Tibial nerve (tissue), 4 donors: ENCODE results near the gene FNIP2. TPM values are rescaled to one million over a fixed set of nuclear protein-coding genes. Genes with fewer than 3 reads are reported as not detected.

Source experiments
- DNase-seq, 2 donors: peaks; one replicate each; pipeline ENCODE4 v3.0.0-alpha.2; 2019; ENCODE audit warnings: low spot score in 2 of 2
- H3K27ac ChIP-seq, 4 donors: fragments of 200-600 bp; sonication (generic) in 3 of 4; one replicate each; pipeline ENCODE4 v1.5.1; 2017 to 2019; ENCODE audit warnings: mild to moderate bottlenecking in 1 of 4
- H3K27me3 ChIP-seq, 2 donors: fragments of 200-600 bp; sonication (generic) in 1 of 2; one replicate each; pipeline versions ENCODE4 v1.5.1 to v1.6.0; 2017 to 2019
- H3K36me3 ChIP-seq, 3 donors: fragments of 200-600 bp; sonication (generic); one replicate each; pipeline ENCODE4 v1.5.1; 2018 to 2019
- H3K4me1 ChIP-seq, 4 donors: fragments of 200-600 bp; sonication (generic) in 3 of 4; one replicate each; pipeline ENCODE4 v1.5.1; 2017 to 2019
- H3K4me3 ChIP-seq, 4 donors: fragments of 200-600 bp; sonication (generic) in 3 of 4; one replicate each; pipeline ENCODE4 v1.5.1; 2017 to 2019; ENCODE audit warnings: mild to moderate bottlenecking in 1 of 4, moderate library complexity in 1 of 4
- H3K9me3 ChIP-seq, 4 donors: fragments of 200-600 bp; sonication (generic) in 3 of 4; one replicate each; pipeline ENCODE4 v1.5.1; 2017 to 2019
- CTCF ChIP-seq, 5 experiments: fragments of 200-600 bp in 3 of 5; fragments of 450-650 bp in 2 of 5; sonication (generic) in 3 of 5; IDR thresholded peaks; one replicate each; pipeline ENCODE4 v1.5.1; 2016 to 2019; ENCODE audit warnings: antibody characterized with exemption in 5 of 5, mild to moderate bottlenecking in 3 of 5, moderate library complexity in 2 of 5
- EP300 ChIP-seq, 2 donors: sonication (generic); formaldehyde crosslinking; IDR thresholded peaks; one replicate each; pipeline ENCODE4 v1.6.1; 2017; ENCODE audit warnings: antibody characterized with exemption in 2 of 2, mild to moderate bottlenecking in 1 of 2
- POLR2A ChIP-seq, 2 donors: fragments of 450-650 bp; IDR thresholded peaks; one replicate each; pipeline ENCODE4 v1.6.1; 2017; ENCODE audit warnings: antibody characterized with exemption in 2 of 2, mild to moderate bottlenecking in 2 of 2, moderate library complexity in 2 of 2
- WGBS, 2 donors: methylation state at CpG; one replicate each; pipeline ENCODE4 v1.1.5; 2018; 5-methylcytosine and 5-hydroxymethylcytosine counted together
- total RNA-seq, 4 donors: library from RNA; depleted of rRNA; stranded (reverse); fragments of >200 nt; gene quantifications; one replicate each; pipeline ENCODE4 v1.1.0, GENCODE V29; 2016

FNIP2 gene
- total RNA-seq, 4 donors from 2014 or later, result 61.5 to 74.3 (median 69.3) TPM

GRCh38 chr4:158799856-158800255 is 31.0 kb downstream of the FNIP2 start:
- DNase-seq, result no peak
- 72 to 74% methylated on average over 7 of the region's 7 CpGs for WGBS, 2 donors
- no peak overlapping the region for H3K4me3 ChIP-seq
- no peaks in the 10 kb centered on the region for H3K36me3 ChIP-seq
- H3K4me1 ChIP-seq, result peaks cover 0 to 44% (median 4%) of the 10 kb centered on the region in 4 donors
- no peaks in the 10 kb centered on the region for H3K27me3 ChIP-seq
- H3K27ac ChIP-seq, result no peak overlapping the region
- TF ChIP-seq CTCF (IDR thresholded peaks at IDR 0.05) (no peak), EP300 (IDR thresholded peaks at IDR 0.05) (no peak), POLR2A (IDR thresholded peaks at IDR 0.05) (no peak)
- no peaks in the 10 kb centered on the region for H3K9me3 ChIP-seq

GRCh38 chr4:158801066-158801465 is 32.2 kb downstream of the FNIP2 start:
- Histone ChIP-seq H3K4me3 (no peak overlapping the region), H3K9me3 (no peaks in the 10 kb centered on the region), H3K4me1 (peaks cover 0 to 48% (median 4%) of the 10 kb centered on the region in 4 donors), H3K36me3 (no peaks in the 10 kb centered on the region), H3K27me3 (no peaks in the 10 kb centered on the region), H3K27ac (no peak overlapping the region)
- DNase-seq, result no peak
- WGBS, 2 donors, result 79 to 82% methylated on average over 4 of the region's 4 CpGs
- no peak for TF ChIP-seq EP300 (IDR thresholded peaks at IDR 0.05)
- TF ChIP-seq POLR2A (IDR thresholded peaks at IDR 0.05), result no peak
- TF ChIP-seq CTCF (IDR thresholded peaks at IDR 0.05), result no peak

GRCh38 chr4:158801677-158802076 is 32.9 kb downstream of the FNIP2 start:
- TF ChIP-seq POLR2A (IDR thresholded peaks at IDR 0.05) (no peak), EP300 (IDR thresholded peaks at IDR 0.05) (no peak), CTCF (IDR thresholded peaks at IDR 0.05) (no peak)
- Histone ChIP-seq H3K4me3 (no peak overlapping the region), H3K27ac (no peak overlapping the region), H3K4me1 (peaks cover 0 to 47% (median 4%) of the 10 kb centered on the region in 4 donors), H3K36me3 (no peaks in the 10 kb centered on the region), H3K27me3 (no peaks in the 10 kb centered on the region), H3K9me3 (no peaks in the 10 kb centered on the region)
- DNase-seq, result no peak
- WGBS, 2 donors, result 87 to 99% methylated on average over 3 of the region's 3 CpGs

GRCh38 chr4:158802914-158803313 is 34.1 kb downstream of the FNIP2 start:
- Histone ChIP-seq H3K9me3 (no peaks in the 10 kb centered on the region), H3K4me1 (peaks cover 0 to 36% (median 4%) of the 10 kb centered on the region in 4 donors)
- WGBS, 2 donors, result 81 to 92% methylated on average over 1 of the region's 1 CpG

More at GRCh38 chr4:158802914-158803313, 34.1 kb downstream of the FNIP2 start:
- DNase-seq, result no peak
- no peak overlapping the region for H3K27ac ChIP-seq
- H3K27me3 ChIP-seq, result no peaks in the 10 kb centered on the region
- H3K4me3 ChIP-seq, result no peak overlapping the region
- no peaks in the 10 kb centered on the region for H3K36me3 ChIP-seq
- no peak for TF ChIP-seq EP300 (IDR thresholded peaks at IDR 0.05)
- no peak for TF ChIP-seq POLR2A (IDR thresholded peaks at IDR 0.05)
- no peak for TF ChIP-seq CTCF (IDR thresholded peaks at IDR 0.05)
